OCI-LY3 (cell line): ENCODE measurements around the gene MAD1L1.

ENCODE experiments used
- H2AFZ ChIP-seq: fragments of 200-600, 300-600 bp; shearing (Covaris generic); 2 replicates; pipeline ENCODE4 v1.6.0; 2014; ENCODE audit warnings: antibody characterized with exemption, low read depth, low read length
- H3K27ac ChIP-seq: fragments of 200-600, 300-600 bp; sonication (generic); 2 replicates; pipeline ENCODE4 v1.5.1; 2014; ENCODE audit warnings: mild to moderate bottlenecking, low read length, moderate library complexity, mixed read lengths
- H3K27me3 ChIP-seq: fragments of 200-600, 300-600 bp; sonication (generic); 2 replicates; pipeline ENCODE4 v1.6.1; 2014; ENCODE audit warnings: low read depth, low read length, mixed read lengths
- H3K36me3 ChIP-seq: fragments of 200-600, 300-600 bp; sonication (generic); replicated peaks from 2 replicates; pipeline ENCODE3; 2014; ENCODE audit warnings: low read depth, low read length, mixed read lengths
- H3K4me1 ChIP-seq: fragments of 300-600, 200-600 bp; sonication (generic); 2 replicates; pipeline ENCODE4 v1.6.1; 2014; ENCODE audit warnings: low read length, mixed read lengths
- H3K4me2 ChIP-seq: fragments of 200-600, 300-600 bp; sonication (generic); 2 replicates; pipeline ENCODE4 v1.6.1; 2014; ENCODE audit warnings: low read length, mixed read lengths
- H3K4me3 ChIP-seq: fragments of 300-600, 200-600 bp; sonication (generic); 2 replicates; pipeline ENCODE4 v1.5.1; 2014; ENCODE audit warnings: antibody characterized with exemption, mild to moderate bottlenecking, low read length, moderate library complexity
- H3K79me2 ChIP-seq: fragments of 300-600, 200-600 bp; shearing (Covaris generic); 2 replicates; pipeline ENCODE4 v1.6.1; 2014; ENCODE audit warnings: mild to moderate bottlenecking, low read length, mixed read lengths
- H3K9ac ChIP-seq: fragments of 300-600, 200-600 bp; shearing (Covaris generic); 2 replicates; pipeline ENCODE4 v1.6.0; 2014; ENCODE audit warnings: mild to moderate bottlenecking, low read length, moderate library complexity
- H3K9me3 ChIP-seq: fragments of 200-600, 300-600 bp; shearing (Covaris generic); 2 replicates; pipeline ENCODE4 v1.6.1; 2014; ENCODE audit warnings: low read length, mixed read lengths; ENCODE audit not compliant: insufficient read depth
- H4K20me1 ChIP-seq: fragments of 200-600, 300-600 bp; sonication (generic); 2 replicates; pipeline ENCODE4 v1.6.1; 2016; ENCODE audit warnings: low read length, mixed read lengths; ENCODE audit not compliant: insufficient read depth
- EZH2phosphoT487 ChIP-seq: fragments of 200-600 bp; shearing (Covaris generic); IDR thresholded peaks from 2 replicates; pipeline ENCODE4 v1.6.1; 2018; ENCODE audit warnings: antibody characterized with exemption, mixed run types, low read depth
- TF ChIP-seq, protein P1 (sequence below): fragments of 200-600, 300-600 bp; sonication (generic); IDR thresholded peaks from 2 replicates; pipeline ENCODE4 v1.5.1; 2014; ENCODE audit warnings: antibody characterized with exemption, low read length, low read depth

Gene MAD1L1

DNA sequence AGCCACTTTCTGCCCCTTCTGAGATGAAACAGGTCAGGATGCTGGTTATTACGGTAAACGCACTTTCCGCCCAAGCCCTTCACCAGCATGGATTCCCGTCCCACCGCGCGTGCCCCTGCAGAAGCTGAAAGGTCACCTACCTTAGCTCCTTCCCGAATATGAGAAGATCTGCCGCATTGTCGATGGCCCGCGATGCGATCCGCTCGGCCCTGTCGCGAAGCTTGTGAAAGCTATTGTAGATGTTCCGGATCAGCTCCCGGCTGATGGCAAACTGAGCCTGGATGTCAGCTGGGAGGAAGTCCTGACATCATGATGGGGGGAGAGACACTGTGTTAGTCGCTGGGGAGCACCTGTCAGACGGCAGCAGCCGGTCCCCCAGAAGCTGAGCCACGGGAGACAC, 31.4 kb upstream of the MAD1L1 start:
- H3K9me3 ChIP-seq = no peaks in the 10 kb centered on the region
- TF ChIP-seq EZH2phosphoT487 = no peak
- TF ChIP-seq, protein P1, sequence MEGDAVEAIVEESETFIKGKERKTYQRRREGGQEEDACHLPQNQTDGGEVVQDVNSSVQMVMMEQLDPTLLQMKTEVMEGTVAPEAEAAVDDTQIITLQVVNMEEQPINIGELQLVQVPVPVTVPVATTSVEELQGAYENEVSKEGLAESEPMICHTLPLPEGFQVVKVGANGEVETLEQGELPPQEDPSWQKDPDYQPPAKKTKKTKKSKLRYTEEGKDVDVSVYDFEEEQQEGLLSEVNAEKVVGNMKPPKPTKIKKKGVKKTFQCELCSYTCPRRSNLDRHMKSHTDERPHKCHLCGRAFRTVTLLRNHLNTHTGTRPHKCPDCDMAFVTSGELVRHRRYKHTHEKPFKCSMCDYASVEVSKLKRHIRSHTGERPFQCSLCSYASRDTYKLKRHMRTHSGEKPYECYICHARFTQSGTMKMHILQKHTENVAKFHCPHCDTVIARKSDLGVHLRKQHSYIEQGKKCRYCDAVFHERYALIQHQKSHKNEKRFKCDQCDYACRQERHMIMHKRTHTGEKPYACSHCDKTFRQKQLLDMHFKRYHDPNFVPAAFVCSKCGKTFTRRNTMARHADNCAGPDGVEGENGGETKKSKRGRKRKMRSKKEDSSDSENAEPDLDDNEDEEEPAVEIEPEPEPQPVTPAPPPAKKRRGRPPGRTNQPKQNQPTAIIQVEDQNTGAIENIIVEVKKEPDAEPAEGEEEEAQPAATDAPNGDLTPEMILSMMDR = no peak
- peaks cover 6% of the 10 kb centered on the region for H3K36me3 ChIP-seq
- no peaks in the 10 kb centered on the region for H3K27me3 ChIP-seq
- no peak overlapping the region for H3K4me2 ChIP-seq
- no peak overlapping the region for H3K27ac ChIP-seq
- H3K4me1 ChIP-seq = peaks cover 22% of the 10 kb centered on the region
- H2AFZ ChIP-seq = no peak overlapping the region
- no peak overlapping the region for H3K4me3 ChIP-seq
- H3K79me2 ChIP-seq = no peaks in the 10 kb centered on the region
- H3K9ac ChIP-seq = no peak overlapping the region
- no peaks in the 10 kb centered on the region for H4K20me1 ChIP-seq

DNA sequence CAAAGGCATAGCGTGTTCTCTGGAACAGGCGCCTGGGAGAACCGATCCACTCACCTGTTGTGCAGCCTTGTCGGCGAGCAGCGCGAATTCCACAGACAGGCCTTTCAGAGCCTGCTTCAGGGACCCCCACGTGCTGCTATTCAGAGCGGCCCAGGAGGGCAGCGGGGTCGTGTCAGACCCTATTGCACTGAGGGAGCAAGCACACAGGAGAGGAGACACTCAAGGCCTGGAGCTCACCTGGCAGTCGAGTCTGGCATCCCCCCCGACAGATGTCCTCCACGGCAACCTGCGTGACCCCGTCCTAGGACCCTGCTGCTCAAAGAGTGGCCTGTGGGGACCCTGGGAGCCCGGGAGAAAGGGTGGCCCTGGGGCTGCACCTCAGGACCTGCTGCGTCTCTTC, 30.4 kb upstream of the MAD1L1 start:
- no peaks in the 10 kb centered on the region for H4K20me1 ChIP-seq
- no peak overlapping the region for H3K9ac ChIP-seq
- H3K27me3 ChIP-seq = no peaks in the 10 kb centered on the region
- H3K79me2 ChIP-seq = no peaks in the 10 kb centered on the region
- no peak overlapping the region for H3K4me2 ChIP-seq
- no peak overlapping the region for H3K4me3 ChIP-seq
- H3K36me3 ChIP-seq = peaks cover 6% of the 10 kb centered on the region
- peaks cover 30% of the 10 kb centered on the region for H3K4me1 ChIP-seq
- TF ChIP-seq, protein P1 = no peak
- no peak for TF ChIP-seq EZH2phosphoT487
- H2AFZ ChIP-seq = no peak overlapping the region
- H3K27ac ChIP-seq = no peak overlapping the region
- H3K9me3 ChIP-seq = no peaks in the 10 kb centered on the region

DNA sequence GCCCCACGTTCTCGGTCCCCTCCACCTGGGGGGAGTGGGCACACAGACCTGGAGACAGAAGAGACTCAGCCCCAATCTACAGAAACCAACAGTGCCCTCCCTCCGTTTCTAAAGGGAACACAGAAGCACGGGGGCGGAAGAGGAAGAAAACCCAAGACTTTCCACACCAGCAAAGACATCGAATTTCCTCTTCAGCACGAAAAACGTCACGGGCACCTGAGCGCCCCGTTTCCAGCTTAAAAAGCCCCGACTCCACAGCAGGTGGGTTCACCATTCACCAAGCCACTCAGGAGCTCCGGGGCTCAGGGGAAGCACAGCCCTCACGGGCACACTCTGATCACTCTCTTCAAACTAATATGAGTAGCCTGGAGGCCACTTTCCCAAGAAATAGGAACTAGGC, 28.9 kb upstream of the MAD1L1 start:
- Histone ChIP-seq H3K9me3 (no peaks in the 10 kb centered on the region), H3K4me2 (peak overlapping the region; percentile 78), H3K27me3 (no peaks in the 10 kb centered on the region), H3K79me2 (no peaks in the 10 kb centered on the region), H3K9ac (peak overlapping the region; percentile 34; the same call in 1 of the 2 replicates), H4K20me1 (no peaks in the 10 kb centered on the region), H3K27ac (peak overlapping the region; percentile 62), H3K4me3 (peak overlapping the region; percentile 57), H3K4me1 (peaks cover 30% of the 10 kb centered on the region), H2AFZ (no peak overlapping the region; the same call in 1 of the 2 replicates), H3K36me3 (peaks cover 6% of the 10 kb centered on the region)
- TF ChIP-seq, protein P1 = no peak
- no peak for TF ChIP-seq EZH2phosphoT487

DNA sequence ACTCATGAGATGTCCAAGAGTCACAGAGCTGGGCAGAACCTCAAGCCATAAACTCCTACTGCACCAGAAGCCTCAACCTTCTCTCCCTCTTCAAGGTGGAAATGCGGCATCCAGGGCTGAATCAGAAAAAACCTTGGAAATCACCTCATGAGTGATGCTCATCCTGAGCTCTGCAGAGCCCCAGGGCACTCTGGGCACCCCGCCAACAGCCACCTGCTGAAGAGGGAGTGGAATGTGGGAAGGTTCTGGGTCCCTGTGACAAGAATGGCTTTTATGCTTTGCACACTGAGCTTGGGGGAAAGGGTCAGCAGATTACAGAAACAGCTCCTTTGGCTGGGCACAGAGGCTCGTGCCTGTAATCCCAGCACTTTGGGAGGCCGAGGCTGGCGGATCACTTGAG, 28.1 kb upstream of the MAD1L1 start:
- no peaks in the 10 kb centered on the region for H3K9me3 ChIP-seq
- H4K20me1 ChIP-seq = no peaks in the 10 kb centered on the region
- no peak overlapping the region for H3K9ac ChIP-seq
- no peaks in the 10 kb centered on the region for H3K79me2 ChIP-seq
- no peaks in the 10 kb centered on the region for H3K27me3 ChIP-seq
- H2AFZ ChIP-seq = no peak overlapping the region
- TF ChIP-seq, protein P1 = no peak
- TF ChIP-seq EZH2phosphoT487 = no peak
- H3K4me1 ChIP-seq = peaks cover 30% of the 10 kb centered on the region
- H3K4me3 ChIP-seq = no peak overlapping the region
- no peak overlapping the region for H3K4me2 ChIP-seq
- peaks cover 6% of the 10 kb centered on the region for H3K36me3 ChIP-seq
- H3K27ac ChIP-seq = no peak overlapping the region
